GM12874 (cell line): ENCODE measurements around the gene VARS2.

Source experiments
- TF ChIP-seq, protein P1 (sequence below): IDR thresholded peaks from 2 replicates; pipeline ENCODE4 v1.5.1; 2011; ENCODE audit warnings: low read depth, mild to moderate bottlenecking, control low read depth, low read length, moderate library complexity; ENCODE audit not compliant: insufficient read depth

VARS2 gene

DNA sequence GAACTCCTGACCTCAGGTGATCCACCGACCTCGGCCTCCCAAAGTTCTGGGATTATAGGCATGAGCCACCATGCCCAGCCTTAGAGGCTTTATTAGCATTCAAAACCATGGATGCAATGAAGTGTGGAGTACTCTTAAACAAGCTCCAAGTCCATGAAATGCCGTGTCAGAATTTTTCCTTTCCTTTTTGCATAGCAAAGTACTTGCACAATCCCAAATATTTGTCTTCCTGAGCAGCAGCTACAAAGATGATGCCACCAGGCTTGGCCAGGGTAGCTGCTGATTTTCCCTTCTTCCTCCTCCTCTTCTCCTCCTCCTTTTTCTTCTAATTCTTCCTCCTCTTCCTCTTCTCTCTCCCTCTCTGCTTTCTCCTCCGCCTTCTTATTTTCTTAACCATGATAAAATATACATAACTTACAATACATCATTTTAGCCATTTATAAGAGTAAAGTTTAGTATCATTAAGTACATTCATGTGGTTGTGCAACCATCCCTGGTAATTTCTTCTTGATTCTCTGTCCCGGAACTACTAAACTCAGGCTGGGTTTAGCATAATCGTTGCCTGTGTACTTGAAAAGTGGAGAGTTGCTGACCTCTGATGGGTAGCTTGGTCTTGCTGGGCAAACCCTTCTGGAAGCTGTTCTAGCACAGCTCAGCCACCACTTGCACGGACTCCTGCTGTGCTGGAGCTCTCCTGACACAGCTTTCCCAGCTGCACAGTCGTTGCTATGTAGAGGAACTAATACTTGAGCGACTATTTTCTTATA, 47.1 kb downstream of the VARS2 start:
- TF ChIP-seq, protein P1, sequence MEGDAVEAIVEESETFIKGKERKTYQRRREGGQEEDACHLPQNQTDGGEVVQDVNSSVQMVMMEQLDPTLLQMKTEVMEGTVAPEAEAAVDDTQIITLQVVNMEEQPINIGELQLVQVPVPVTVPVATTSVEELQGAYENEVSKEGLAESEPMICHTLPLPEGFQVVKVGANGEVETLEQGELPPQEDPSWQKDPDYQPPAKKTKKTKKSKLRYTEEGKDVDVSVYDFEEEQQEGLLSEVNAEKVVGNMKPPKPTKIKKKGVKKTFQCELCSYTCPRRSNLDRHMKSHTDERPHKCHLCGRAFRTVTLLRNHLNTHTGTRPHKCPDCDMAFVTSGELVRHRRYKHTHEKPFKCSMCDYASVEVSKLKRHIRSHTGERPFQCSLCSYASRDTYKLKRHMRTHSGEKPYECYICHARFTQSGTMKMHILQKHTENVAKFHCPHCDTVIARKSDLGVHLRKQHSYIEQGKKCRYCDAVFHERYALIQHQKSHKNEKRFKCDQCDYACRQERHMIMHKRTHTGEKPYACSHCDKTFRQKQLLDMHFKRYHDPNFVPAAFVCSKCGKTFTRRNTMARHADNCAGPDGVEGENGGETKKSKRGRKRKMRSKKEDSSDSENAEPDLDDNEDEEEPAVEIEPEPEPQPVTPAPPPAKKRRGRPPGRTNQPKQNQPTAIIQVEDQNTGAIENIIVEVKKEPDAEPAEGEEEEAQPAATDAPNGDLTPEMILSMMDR, result no peak

DNA sequence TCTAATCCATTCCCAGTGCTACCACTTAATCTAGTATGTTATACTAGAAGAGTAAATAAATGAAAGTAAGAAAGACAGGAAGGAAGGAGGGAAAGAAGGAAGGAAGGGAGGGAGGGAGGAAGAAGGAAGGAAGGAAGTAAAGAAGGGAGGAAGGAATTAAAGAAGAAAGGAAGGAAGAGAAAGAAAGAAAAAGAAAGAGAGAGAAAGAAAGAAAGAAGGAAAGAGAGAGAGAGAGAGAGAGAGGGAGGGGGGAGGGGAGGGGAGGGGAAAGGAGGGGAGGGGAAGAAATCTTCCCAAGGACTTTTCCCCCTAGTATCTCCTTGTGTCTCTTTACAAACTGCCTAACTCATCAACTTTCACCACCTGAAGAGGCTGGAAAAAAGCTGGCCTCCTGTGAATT, 48.7 kb downstream of the VARS2 start:
- TF ChIP-seq, protein P1, result no peak

DNA sequence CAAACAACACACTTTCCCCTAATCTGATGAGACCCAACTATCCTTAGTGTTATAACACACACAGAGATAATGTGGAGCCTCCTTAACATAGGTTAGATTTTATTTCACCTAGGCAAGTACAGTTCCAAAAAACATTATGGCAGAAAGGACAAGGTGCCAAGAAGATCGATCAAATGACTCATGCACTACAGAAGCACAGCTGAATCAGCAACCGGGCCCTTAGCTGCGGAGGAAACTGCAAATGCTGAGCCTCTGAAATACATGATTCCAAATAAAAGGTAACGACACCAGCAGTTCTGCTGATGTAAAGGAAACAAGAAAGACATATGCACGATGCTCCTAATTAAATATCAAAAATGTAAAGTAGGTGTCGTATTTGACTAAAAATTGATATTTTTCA, 49.6 kb downstream of the VARS2 start:
- TF ChIP-seq, protein P1, result no peak

DNA sequence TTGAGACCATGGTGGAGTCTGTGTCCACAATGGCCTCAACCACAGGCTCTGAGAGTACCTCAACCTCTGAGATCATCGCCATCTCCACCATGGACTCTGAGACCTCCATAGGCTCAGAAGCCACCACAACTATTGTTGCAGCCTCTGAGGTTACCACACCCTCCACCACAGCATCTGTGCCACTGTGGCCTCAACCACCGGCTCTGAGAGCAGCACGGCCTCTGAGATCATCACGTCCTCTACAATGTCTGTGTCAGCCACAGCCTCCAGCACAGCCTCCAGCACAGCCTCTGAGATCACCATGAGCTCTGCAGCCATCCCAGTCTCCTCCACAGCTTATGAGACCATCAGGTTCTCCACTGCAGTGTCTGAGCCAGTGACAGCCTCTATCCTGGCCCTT, 50.0 kb downstream of the VARS2 start:
- TF ChIP-seq, protein P1, result no peak

DNA sequence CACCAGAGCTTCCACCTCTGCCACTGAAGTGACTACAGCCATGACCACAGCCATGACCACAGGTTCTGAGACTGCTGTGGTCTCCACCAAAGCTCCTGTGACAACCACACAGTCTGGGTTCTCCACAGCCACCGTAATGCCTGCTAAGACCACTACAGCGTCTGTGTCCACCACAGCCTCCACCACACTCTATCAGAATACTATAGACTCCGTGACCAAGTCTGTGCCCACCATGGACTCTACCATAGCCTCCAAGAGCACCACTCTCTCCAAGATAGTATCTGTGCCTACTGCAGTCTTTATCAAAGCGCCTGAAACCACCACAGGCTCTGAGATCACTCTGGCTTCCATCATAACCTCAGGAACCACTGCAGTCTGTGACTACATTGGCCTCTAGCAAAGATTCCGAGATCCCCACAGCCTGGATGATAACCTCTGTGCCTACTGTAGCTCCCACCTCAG, 51.1 kb downstream of the VARS2 start:
- TF ChIP-seq, protein P1, result no peak

DNA sequence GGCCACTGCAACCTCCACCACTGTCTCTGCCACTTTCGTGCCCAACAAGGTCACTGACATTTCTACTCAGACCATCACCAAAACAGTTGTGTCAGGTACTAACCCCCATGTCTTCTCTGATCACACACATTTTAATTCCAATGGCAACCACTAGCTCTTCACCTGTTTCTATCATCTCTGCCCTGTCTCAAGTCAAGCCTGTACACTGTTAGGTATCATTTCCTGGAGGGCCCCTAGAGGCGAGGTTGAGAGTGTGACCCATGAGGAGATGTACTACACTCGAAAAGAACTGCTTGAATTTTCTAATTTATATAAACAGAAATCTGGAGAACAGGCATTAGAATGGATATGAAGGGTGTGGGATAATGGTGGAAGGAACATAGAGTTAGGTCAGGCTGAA, 52.1 kb downstream of the VARS2 start:
- TF ChIP-seq, protein P1, result peak; percentile 27; the same call in 1 of the 2 replicates

DNA sequence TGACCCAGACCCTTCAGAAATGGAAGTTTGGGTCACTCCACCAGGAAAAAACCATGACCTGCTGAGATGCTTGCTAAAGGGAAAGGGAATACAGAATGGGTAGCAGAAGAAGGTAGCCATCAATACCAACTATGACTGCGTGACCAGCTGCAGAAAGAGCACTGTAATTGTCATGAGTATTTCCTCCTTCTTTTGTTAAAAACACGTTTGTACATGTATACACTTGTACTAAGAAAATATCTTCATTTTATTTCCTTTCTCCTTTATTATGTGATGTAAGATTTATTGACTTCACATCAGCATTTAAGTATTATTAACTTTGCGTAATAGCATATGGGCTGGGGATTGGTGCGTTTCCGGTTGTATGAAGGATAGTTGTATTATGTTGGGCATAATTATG, 56.9 kb downstream of the VARS2 start:
- TF ChIP-seq, protein P1, result no peak
